ENCODE measurements around the gene GRK4. TPM values are rescaled to one million over a fixed set of nuclear protein-coding genes. Genes with fewer than 3 reads are reported as not detected.

GRK4 gene
- total and polyA plus RNA-seq, 2 of the 4 experiments (the other 2 are of a cell fraction): 1.6 to 2.2 TPM

DNA sequence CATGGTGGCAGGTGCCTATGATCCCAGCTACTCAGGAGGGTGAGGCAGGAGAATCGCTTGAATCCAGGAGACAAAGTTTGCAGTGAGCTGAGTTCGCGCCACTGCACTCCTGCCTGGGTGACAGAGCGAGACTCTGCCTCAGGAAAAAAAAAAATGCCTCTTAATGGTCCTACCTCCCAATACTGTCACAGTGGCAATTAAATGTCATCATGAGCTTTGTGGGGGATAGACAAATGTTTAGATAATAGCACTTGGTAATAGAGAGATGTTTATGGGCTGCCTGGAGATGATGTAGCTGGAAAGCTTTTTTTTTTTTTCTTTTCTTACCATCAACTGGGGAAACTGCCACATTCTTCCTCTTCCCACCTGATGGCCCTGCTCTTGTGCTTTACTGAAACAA lies 33.0 kb downstream of the GRK4 start:
- BruUV-seq (replicated peaks): no TSS peak
- no peak for ATAC-seq (ENCODE audit: low read depth)
- CTCF ChIA-PET: interaction anchor here (0.7 to 1.7 kb wide), 2 partner anchors 19 to 42 kb away, joined by 3 to 7 read pairs; no protein-coding TSS in a partner anchor

More for the DNA sequence above, 33.0 kb downstream of the GRK4 start:
- Histone ChIP-seq H3K4me2 (ENCODE audit: low read depth, low read length) (no peak overlapping the region), H3K4me1 (ENCODE audit: control insufficient read depth, insufficient read depth, low read length) (no peaks in the 10 kb centered on the region), H2AFZ (replicated peaks; ENCODE audit: low read length, poor library complexity) (no peak overlapping the region), H3K14ac (replicated peaks; ENCODE audit: low read depth, low read length) (no peak overlapping the region), H3K9me1 (ENCODE audit: insufficient read depth, low read length) (no peaks in the 10 kb centered on the region), H3K27ac (ENCODE audit: insufficient read depth, low read length) (no peak overlapping the region), H2BK5ac (ENCODE audit: low read depth, low read length, poor library complexity, severe bottlenecking) (no peak overlapping the region), H3K4ac (ENCODE audit: low read depth, low read length) (no peak overlapping the region), H3K4me3 (ENCODE audit: insufficient read depth, low read depth, low read length) (no peak overlapping the region), H3K9ac (ENCODE audit: low read depth, low read length) (no peak overlapping the region), H3K79me1 (ENCODE audit: low read depth in 1 of 2, low read length in 2 of 2) (no peaks in the 10 kb centered on the region), H2AK9ac (replicated peaks; ENCODE audit: low read depth, low read length, poor library complexity) (no peak overlapping the region), H4K91ac (ENCODE audit: insufficient read depth, low read depth, low read length) (no peak overlapping the region), H3K23ac (ENCODE audit: low read depth, low read length) (no peak overlapping the region), H2BK20ac (ENCODE audit: low read depth, low read length) (no peak overlapping the region), H3K9me3 (ENCODE audit: control insufficient read depth, insufficient read depth, low read length) (no peaks in the 10 kb centered on the region), H2BK120ac (ENCODE audit: low read depth, low read length) (no peak overlapping the region), H2AK5ac (ENCODE audit: low read depth, low read length) (no peak overlapping the region), H4K8ac (ENCODE audit: low read depth in 2 of 2, low read length in 2 of 2) (no peak overlapping the region), H2BK15ac (ENCODE audit: low read depth, low read length) (no peak overlapping the region), H4K5ac (ENCODE audit: low read depth, low read length) (no peak overlapping the region), H3K18ac (ENCODE audit: low read depth, low read length) (no peak overlapping the region), H3K56ac (ENCODE audit: extremely low read depth, insufficient read depth, low read length) (no peak overlapping the region), H3K36me3 (ENCODE audit: control insufficient read depth, insufficient read depth, low read length) (no peaks in the 10 kb centered on the region), H3K27me3 (ENCODE audit: control insufficient read depth, insufficient read depth, low read length) (peaks cover 10% of the 10 kb centered on the region), H4K20me1 (ENCODE audit: insufficient read depth, low read length) (no peaks in the 10 kb centered on the region)
- DNase-seq: no peak
- POLR2A ChIA-PET (ENCODE audit: unreplicated experiment): no interaction called here
- dilution Hi-C loops (cut with HindIII; ENCODE audit: low sequenced_read_pairs, unreplicated experiment): no loop called here
- intact Hi-C loops (cut with micrococcal nuclease): loop anchor here (5.0 kb wide), 1 partner anchor 36 kb away; no protein-coding TSS in a partner anchor
- TF ChIP-seq CEBPB (IDR thresholded peaks at IDR 0.05; ENCODE audit: low read depth, low read length): no peak
- TF ChIP-seq MAFK (IDR thresholded peaks at IDR 0.05; ENCODE audit: low read depth, low read length): no peak
- no peak for TF ChIP-seq NFE2L2 (IDR thresholded peaks at IDR 0.05; ENCODE audit: low read depth, low read length)
- no peak for TF ChIP-seq RCOR1 (IDR thresholded peaks at IDR 0.05; ENCODE audit: insufficient replicate concordance, low read length)
- TF ChIP-seq FOS (IDR thresholded peaks at IDR 0.05; ENCODE audit: low read depth, low read length): no peak
- TF ChIP-seq, protein P1, sequence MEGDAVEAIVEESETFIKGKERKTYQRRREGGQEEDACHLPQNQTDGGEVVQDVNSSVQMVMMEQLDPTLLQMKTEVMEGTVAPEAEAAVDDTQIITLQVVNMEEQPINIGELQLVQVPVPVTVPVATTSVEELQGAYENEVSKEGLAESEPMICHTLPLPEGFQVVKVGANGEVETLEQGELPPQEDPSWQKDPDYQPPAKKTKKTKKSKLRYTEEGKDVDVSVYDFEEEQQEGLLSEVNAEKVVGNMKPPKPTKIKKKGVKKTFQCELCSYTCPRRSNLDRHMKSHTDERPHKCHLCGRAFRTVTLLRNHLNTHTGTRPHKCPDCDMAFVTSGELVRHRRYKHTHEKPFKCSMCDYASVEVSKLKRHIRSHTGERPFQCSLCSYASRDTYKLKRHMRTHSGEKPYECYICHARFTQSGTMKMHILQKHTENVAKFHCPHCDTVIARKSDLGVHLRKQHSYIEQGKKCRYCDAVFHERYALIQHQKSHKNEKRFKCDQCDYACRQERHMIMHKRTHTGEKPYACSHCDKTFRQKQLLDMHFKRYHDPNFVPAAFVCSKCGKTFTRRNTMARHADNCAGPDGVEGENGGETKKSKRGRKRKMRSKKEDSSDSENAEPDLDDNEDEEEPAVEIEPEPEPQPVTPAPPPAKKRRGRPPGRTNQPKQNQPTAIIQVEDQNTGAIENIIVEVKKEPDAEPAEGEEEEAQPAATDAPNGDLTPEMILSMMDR (conservative IDR thresholded peaks at IDR 0.05; ENCODE audit: low read depth, low read length): no peak
- no peak for TF ChIP-seq POLR2A (IDR thresholded peaks at IDR 0.05; ENCODE audit: low read depth, low read length)
- no peak for TF ChIP-seq CHD1 (IDR thresholded peaks at IDR 0.05; ENCODE audit: low read depth, low read length)
- no peak for TF ChIP-seq RAD21 (IDR thresholded peaks at IDR 0.05; ENCODE audit: low read length)
- TF ChIP-seq SMC3 (IDR thresholded peaks at IDR 0.05; ENCODE audit: low read depth, low read length): no peak
- TF ChIP-seq MAZ (IDR thresholded peaks at IDR 0.05; ENCODE audit: borderline replicate concordance, low read depth, low read length): no peak
- no peak for TF ChIP-seq RFX5 (IDR thresholded peaks at IDR 0.05; ENCODE audit: low read depth, low read length)
- TF ChIP-seq, protein P2, sequence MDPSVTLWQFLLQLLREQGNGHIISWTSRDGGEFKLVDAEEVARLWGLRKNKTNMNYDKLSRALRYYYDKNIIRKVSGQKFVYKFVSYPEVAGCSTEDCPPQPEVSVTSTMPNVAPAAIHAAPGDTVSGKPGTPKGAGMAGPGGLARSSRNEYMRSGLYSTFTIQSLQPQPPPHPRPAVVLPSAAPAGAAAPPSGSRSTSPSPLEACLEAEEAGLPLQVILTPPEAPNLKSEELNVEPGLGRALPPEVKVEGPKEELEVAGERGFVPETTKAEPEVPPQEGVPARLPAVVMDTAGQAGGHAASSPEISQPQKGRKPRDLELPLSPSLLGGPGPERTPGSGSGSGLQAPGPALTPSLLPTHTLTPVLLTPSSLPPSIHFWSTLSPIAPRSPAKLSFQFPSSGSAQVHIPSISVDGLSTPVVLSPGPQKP (IDR thresholded peaks at IDR 0.05; ENCODE audit: borderline replicate concordance, low read depth, low read length): no peak
- no peak for TF ChIP-seq MXI1 (IDR thresholded peaks at IDR 0.05; ENCODE audit: borderline replicate concordance, low read depth, low read length)
- TF ChIP-seq, protein P3, sequence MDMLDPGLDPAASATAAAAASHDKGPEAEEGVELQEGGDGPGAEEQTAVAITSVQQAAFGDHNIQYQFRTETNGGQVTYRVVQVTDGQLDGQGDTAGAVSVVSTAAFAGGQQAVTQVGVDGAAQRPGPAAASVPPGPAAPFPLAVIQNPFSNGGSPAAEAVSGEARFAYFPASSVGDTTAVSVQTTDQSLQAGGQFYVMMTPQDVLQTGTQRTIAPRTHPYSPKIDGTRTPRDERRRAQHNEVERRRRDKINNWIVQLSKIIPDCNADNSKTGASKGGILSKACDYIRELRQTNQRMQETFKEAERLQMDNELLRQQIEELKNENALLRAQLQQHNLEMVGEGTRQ (IDR thresholded peaks at IDR 0.05; ENCODE audit: low read depth, low read length): no peak
- TF ChIP-seq BHLHE40 (IDR thresholded peaks at IDR 0.05; ENCODE audit: low read depth, low read length): no peak
- 80% methylated on average over 1 of the region's 4 CpGs; no CpG with 5 or more reads in 1 of the 2 experiments for WGBS, 2 experiments (ENCODE audit: extremely low coverage in 2 of 2, insufficient read length in 1 of 2)
- in situ Hi-C loops (cut with MboI; ENCODE audit: low sequenced_read_pairs): no loop called here
